Activated CD8-positive, alpha-beta memory T cell treated with anti-CD3 and anti-CD28 coated beads for 1 hour (primary cell): ENCODE measurements around the gene TMEM131.
"Not testable (repeated sequence)": the region's sequence is repeated elsewhere in the genome, so short reads cannot be mapped to it uniquely, and the experiment has no call there.

Experiments used
- DNase-seq, 2 donors: peaks; one replicate each; pipeline ENCODE4 v3.0.0-alpha.2; 2020; ENCODE audit warnings: low read depth in 1 of 2; ENCODE audit errors: extremely low read depth in 1 of 2

Gene TMEM131

GRCh38 chr2:97995734-97996624, at the start of gene TMEM131:
Gene TMEM131, minus strand, starts transcription at chr2:97995948. Its CDS starts 286 bp downstream, at chr2:97995662.
- peak; percentile 89 to 97 for DNase-seq

GRCh38 chr2:98044730-98045129, 49.0 kb upstream of the TMEM131 start:
- not testable (repeated sequence) for DNase-seq

GRCh38 chr2:98043101-98043500, 47.4 kb upstream of the TMEM131 start:
- DNase-seq, result no peak

GRCh38 chr2:98040331-98040939, 44.7 kb upstream of the TMEM131 start:
- DNase-seq, result no peak

- no peak for DNase-seq
Observed at GRCh38 chr2:98039085-98039756, 43.5 kb upstream of the TMEM131 start.

GRCh38 chr2:98037666-98038336, 42.1 kb upstream of the TMEM131 start:
- DNase-seq, result no peak

- no peak for DNase-seq
Observed at GRCh38 chr2:98037206-98037605, 41.5 kb upstream of the TMEM131 start.

GRCh38 chr2:98036349-98037000, 40.7 kb upstream of the TMEM131 start:
- no peak for DNase-seq

- no peak for DNase-seq
Observed at GRCh38 chr2:98034745-98035144, 39.0 kb upstream of the TMEM131 start.

GRCh38 chr2:98032086-98032485, 36.3 kb upstream of the TMEM131 start:
- DNase-seq, result no peak

GRCh38 chr2:98029718-98030222, 34.0 kb upstream of the TMEM131 start:
- no peak for DNase-seq

GRCh38 chr2:98028931-98029717, 33.4 kb upstream of the TMEM131 start:
- no peak for DNase-seq

GRCh38 chr2:98028101-98028561, 32.4 kb upstream of the TMEM131 start:
- DNase-seq, result no peak

GRCh38 chr2:98027538-98027937, 31.8 kb upstream of the TMEM131 start:
- DNase-seq, result no peak

- DNase-seq, result no peak
Observed at GRCh38 chr2:98026927-98027522, 31.3 kb upstream of the TMEM131 start.

- no peak for DNase-seq
Observed at GRCh38 chr2:98026292-98026691, 30.5 kb upstream of the TMEM131 start.

GRCh38 chr2:98025481-98026037, 29.8 kb upstream of the TMEM131 start:
- no peak for DNase-seq

GRCh38 chr2:98022067-98022466, 26.3 kb upstream of the TMEM131 start:
- not testable (repeated sequence) for DNase-seq
